Natural killer cell treated with Interleukin-12 subunit alpha and Interleukin-12 subunit beta and Interleukin-15 and Interleukin-18, amount 100 ng/mL, for 72 hours (primary cell): ENCODE data around the gene NFKB2. TPM values are rescaled to one million over a fixed set of nuclear protein-coding genes. Genes with fewer than 3 reads are reported as not detected.

ENCODE experiments used
- ATAC-seq, 2 donors: fragments of 150-1000 bp; cut with Tn5 transposase in 1 of 2; sonication (Bioruptor Pico), chemical (Tn5 transposase) in 1 of 2; 2 replicates each; pipeline ENCODE4 v1.10.0; 2021
- DNase-seq: peaks from one replicate; pipeline ENCODE4 v3.0.0; 2022; ENCODE audit warnings: low spot score
- H3K27ac Mint-ChIP-seq, 2 donors: 1 replicate in 1 of 2; 2 replicates in 1 of 2; pipeline ENCODE4 v1.8.0; 2022; ENCODE audit warnings: mixed read lengths in 2 of 2, mild to moderate bottlenecking in 1 of 2, moderate library complexity in 1 of 2
- H3K27me3 Mint-ChIP-seq, 2 donors: 1 replicate in 1 of 2; 2 replicates in 1 of 2; pipeline ENCODE4 v1.8.0; 2022; ENCODE audit warnings: mixed read lengths in 2 of 2
- H3K36me3 Mint-ChIP-seq: one replicate; pipeline ENCODE4 v1.8.0; 2022; ENCODE audit warnings: mixed read lengths
- H3K4me1 Mint-ChIP-seq, 2 donors: 1 replicate in 1 of 2; 2 replicates in 1 of 2; pipeline ENCODE4 v1.8.0; 2022; ENCODE audit warnings: low read depth in 2 of 2, mixed read lengths in 2 of 2, mild to moderate bottlenecking in 1 of 2
- H3K4me3 Mint-ChIP-seq: one replicate; pipeline ENCODE4 v1.8.0; 2022; ENCODE audit warnings: mixed read lengths
- H3K9me3 Mint-ChIP-seq: 2 replicates; pipeline ENCODE4 v1.8.0; 2022; ENCODE audit warnings: mixed read lengths
- total RNA-seq, 2 donors: library from RNA; stranded (reverse); gene quantifications; one replicate each; pipeline ENCODE4 v1.2.3, GENCODE V29; 2022

NFKB2 gene
- total RNA-seq, 2 donors from 2014 or later, result 370 to 522 TPM

GRCh38 chr10:102408131-102408727, 12.7 kb downstream of the NFKB2 start:
- H3K27me3 Mint-ChIP-seq, result peaks cover 25 to 31% of the 10 kb centered on the region in 2 donors
- ATAC-seq (peak in 1 of 2 donors; percentile 11), DNase-seq (no peak)
- no peaks in the 10 kb centered on the region for H3K9me3 Mint-ChIP-seq
- H3K4me1 Mint-ChIP-seq, result peaks cover 28 to 46% of the 10 kb centered on the region in 2 donors
- H3K27ac Mint-ChIP-seq, result peak overlapping the region in 1 of 2 donors; percentile 11
- peak overlapping the region; percentile 82 for H3K4me3 Mint-ChIP-seq
- peaks cover 5% of the 10 kb centered on the region for H3K36me3 Mint-ChIP-seq

DNA sequence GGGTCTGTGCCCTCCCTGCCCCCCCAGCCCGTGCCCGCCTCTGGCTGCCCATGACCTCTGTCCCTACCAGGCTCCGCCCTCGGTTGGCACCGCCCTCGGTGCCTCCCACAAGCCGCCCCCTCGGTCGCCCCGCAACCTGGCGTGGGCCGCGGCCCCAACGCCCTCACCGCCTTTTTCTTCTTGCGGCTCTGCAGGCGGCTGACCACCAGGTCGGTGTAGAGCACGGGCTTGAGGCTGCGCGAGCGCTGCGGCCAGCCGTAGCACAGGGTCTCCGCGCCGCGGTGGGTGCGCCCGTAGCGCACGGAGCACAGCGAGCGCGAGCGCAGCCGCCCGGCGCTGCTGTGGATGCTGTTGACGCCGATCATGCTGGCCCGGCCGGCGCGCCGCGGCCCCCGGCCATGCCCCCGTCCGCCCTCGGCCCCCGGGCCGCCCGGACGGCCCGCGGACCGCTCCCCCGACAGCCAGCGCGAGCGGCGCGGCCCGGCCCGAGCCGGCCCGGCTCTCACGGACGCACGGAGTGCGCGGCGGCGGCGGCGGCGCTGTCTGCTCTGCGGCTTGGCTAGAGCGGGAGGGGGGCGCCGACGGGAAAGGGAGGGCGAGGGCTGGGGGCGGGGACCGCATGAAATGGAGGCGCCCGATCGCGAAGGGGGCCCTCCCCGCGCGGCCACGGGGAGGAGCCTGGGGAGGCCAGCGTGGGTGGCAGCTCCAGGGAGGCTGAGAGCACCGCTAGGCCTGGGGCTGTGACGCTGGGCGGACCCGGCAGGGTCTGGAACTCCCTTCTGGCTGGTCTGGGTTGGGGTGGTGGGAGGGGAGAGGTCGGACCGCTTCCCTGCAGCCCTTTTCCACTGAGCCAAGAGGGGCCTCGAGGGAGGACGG, 13.5 kb downstream of the NFKB2 start:
- ATAC-seq, result peak; percentile 64 to 85
- H3K4me1 Mint-ChIP-seq, result peaks cover 28 to 42% of the 10 kb centered on the region in 2 donors
- H3K27me3 Mint-ChIP-seq, result peaks cover 25 to 31% of the 10 kb centered on the region in 2 donors
- H3K9me3 Mint-ChIP-seq, result no peaks in the 10 kb centered on the region
- H3K4me3 Mint-ChIP-seq, result peak overlapping the region; percentile 84
- H3K36me3 Mint-ChIP-seq, result peaks cover 5% of the 10 kb centered on the region
- DNase-seq, result peak; percentile 82
- peak overlapping the region in 1 of 2 donors; percentile 9 for H3K27ac Mint-ChIP-seq

GRCh38 chr10:102409604-102410428, 14.3 kb downstream of the NFKB2 start:
- H3K9me3 Mint-ChIP-seq, result no peaks in the 10 kb centered on the region
- ATAC-seq (no peak), DNase-seq (no peak)
- peaks cover 31 to 32% of the 10 kb centered on the region in 2 donors for H3K27me3 Mint-ChIP-seq
- H3K4me3 Mint-ChIP-seq, result peak overlapping the region; percentile 84
- H3K36me3 Mint-ChIP-seq, result peaks cover 5% of the 10 kb centered on the region
- peak overlapping the region in 1 of 2 donors; percentile 9 for H3K27ac Mint-ChIP-seq
- H3K4me1 Mint-ChIP-seq, result peaks cover 28 to 42% of the 10 kb centered on the region in 2 donors

GRCh38 chr10:102410429-102411073, 15.0 kb downstream of the NFKB2 start:
- peak overlapping the region in 1 of 2 donors; percentile 32 for H3K27ac Mint-ChIP-seq
- H3K4me1 Mint-ChIP-seq, result peaks cover 28 to 40% of the 10 kb centered on the region in 2 donors
- no peaks in the 10 kb centered on the region for H3K9me3 Mint-ChIP-seq
- DNase-seq (no peak), ATAC-seq (no peak)
- peak overlapping the region; percentile 84 for H3K4me3 Mint-ChIP-seq
- peaks cover 32 to 33% of the 10 kb centered on the region in 2 donors for H3K27me3 Mint-ChIP-seq
- H3K36me3 Mint-ChIP-seq, result peaks cover 5% of the 10 kb centered on the region

DNA sequence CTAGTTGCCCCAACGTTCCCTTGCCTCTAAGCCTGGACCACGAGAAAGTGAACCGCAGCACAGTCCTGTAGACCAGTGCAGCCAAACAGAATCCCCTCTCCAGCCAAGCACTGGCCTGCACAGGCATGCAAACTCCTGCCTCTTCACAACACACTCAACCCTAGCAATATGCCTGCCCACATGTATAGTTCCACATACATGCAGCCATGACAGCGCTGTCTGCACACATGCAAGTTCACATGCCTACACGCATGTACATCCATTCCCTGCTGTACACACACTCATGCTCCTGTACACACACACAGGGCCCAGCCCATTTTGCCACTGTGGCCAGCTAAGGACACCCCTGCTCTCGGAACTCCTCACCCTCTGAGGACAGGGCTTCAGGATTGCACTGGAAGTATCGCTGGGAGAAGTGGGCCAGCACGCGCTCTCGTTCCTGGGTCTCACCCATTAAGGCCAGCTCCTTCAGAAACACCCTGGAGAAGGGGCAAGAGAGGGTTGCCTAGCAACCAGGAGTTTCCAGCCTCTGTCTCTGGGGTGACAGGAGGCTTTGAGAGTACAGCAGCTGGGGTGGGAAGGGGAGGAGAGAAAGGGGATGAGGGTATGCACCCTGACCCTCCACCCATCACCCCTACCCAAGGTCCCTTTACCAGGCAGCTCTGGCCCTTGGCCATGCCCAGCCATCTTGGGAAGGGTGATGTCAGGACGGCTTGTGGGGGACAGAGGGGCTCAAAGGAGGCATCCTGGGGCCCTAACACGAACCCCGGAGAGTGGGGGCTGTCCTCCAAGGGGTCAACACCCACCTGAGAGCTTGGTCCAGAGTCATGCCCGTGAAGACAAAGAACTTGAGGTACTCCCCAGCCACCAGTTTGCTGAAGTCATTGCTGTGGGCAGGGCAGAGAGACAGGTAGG, 16.1 kb downstream of the NFKB2 start:
- H3K4me1 Mint-ChIP-seq, result peaks cover 22 to 32% of the 10 kb centered on the region in 2 donors
- peak overlapping the region; percentile 12 to 32 for H3K27ac Mint-ChIP-seq
- no peak for DNase-seq
- peaks cover 38 to 41% of the 10 kb centered on the region in 2 donors for H3K27me3 Mint-ChIP-seq
- peaks cover 5% of the 10 kb centered on the region for H3K36me3 Mint-ChIP-seq
- ATAC-seq, result no peak
- H3K4me3 Mint-ChIP-seq, result peak overlapping the region; percentile 48
- H3K9me3 Mint-ChIP-seq, result no peaks in the 10 kb centered on the region

DNA sequence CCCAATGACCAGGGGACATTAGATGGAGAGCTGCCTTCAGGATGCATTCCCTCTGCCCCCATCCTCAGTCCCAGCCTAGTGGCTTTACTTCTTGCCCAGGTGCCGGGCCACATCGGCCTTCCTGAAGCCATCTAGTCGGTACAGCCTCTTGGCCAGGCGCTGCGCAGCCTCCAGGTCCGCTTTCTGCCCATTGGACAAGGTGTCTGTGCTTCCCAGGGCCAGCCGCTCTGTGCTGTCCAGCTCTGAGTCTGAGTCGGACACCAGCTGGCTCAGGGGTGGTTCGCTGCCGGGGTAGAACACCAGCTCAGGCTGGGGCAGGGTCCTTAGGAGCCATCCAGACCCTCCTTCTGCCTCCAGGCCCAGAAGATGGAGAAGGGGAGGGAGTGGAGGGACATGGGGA, 16.8 kb downstream of the NFKB2 start:
- Mint-ChIP-seq H3K4me3 (no peak overlapping the region), H3K27me3 (peaks cover 42 to 44% of the 10 kb centered on the region in 2 donors), H3K9me3 (no peaks in the 10 kb centered on the region), H3K36me3 (peaks cover 5% of the 10 kb centered on the region), H3K4me1 (peaks cover 22 to 28% of the 10 kb centered on the region in 2 donors), H3K27ac (no peak overlapping the region)
- no peak for ATAC-seq
- DNase-seq, result no peak

GRCh38 chr10:102413053-102413705, 17.7 kb downstream of the NFKB2 start:
- Mint-ChIP-seq H3K9me3 (no peaks in the 10 kb centered on the region), H3K36me3 (peaks cover 5% of the 10 kb centered on the region), H3K4me1 (peaks cover 20 to 23% of the 10 kb centered on the region in 2 donors), H3K27me3 (peaks cover 46 to 51% of the 10 kb centered on the region in 2 donors), H3K4me3 (no peak overlapping the region), H3K27ac (no peak overlapping the region)
- ATAC-seq (peak in 1 of 2 donors; percentile 29), DNase-seq (no peak)

DNA sequence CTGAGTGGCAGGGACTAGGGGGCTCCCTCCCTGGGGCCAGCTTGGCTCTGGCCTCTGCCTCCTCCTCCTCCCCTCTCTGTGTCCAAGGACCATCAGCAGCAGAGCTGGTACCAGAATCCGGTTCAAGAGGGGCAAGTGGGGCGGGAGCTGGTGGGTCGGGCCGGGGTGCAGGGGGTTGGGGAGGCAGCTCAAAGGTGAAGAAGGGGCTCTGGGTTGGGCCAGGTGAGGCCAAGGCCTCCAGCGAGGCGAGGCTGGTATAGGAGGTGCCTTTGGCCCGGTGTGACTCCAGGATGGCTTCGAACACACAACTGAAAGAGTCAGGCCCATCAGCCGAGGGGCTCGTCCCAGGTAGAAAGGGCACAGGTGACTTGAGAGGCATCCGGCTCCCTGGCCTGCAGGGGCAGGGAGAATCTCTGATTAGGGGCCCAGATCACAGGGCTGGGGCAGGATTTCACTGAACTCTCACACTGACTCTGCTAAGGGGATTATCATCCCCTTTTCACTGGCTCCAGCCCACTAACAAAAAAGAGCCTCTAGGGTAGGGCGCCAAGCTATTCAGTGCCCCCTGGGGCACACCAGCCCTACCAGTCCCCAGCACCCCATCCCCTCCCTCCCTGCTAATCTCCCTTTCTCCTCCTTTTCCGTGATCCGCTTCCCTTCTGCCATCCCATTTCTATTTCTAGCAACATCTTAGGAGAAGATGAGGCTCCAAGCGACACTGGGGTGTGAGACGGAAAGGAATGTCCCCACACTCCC, 18.5 kb downstream of the NFKB2 start:
- Mint-ChIP-seq H3K4me1 (peaks cover 17 to 21% of the 10 kb centered on the region in 2 donors), H3K4me3 (no peak overlapping the region), H3K36me3 (peaks cover 5% of the 10 kb centered on the region), H3K27ac (no peak overlapping the region), H3K27me3 (peaks cover 43 to 49% of the 10 kb centered on the region in 2 donors), H3K9me3 (no peaks in the 10 kb centered on the region)
- no peak for DNase-seq
- ATAC-seq, result no peak

DNA sequence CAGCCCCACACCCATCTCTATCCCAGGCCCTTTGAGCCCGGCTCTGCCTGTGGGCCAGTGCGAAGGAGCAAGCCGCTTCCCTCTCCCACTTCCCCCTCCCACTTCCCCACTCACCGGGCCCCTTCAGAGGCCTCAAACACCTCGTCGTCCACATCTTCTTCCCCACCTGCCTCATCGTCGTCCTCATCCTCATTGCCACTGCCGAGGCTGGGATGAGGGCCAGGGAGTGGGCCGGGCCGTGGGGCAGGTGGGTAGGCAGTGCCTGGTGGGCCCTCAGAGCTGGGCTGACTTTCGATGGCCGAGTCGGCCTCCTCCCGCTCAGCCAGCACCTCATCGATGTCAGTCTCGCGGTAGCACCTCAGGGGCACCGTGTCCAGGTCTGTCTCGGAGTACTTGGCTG, 19.2 kb downstream of the NFKB2 start:
- Mint-ChIP-seq H3K9me3 (no peaks in the 10 kb centered on the region), H3K4me3 (no peak overlapping the region), H3K27ac (no peak overlapping the region), H3K4me1 (peaks cover 12 to 25% of the 10 kb centered on the region in 2 donors), H3K36me3 (peaks cover 1% of the 10 kb centered on the region), H3K27me3 (peaks cover 40 to 43% of the 10 kb centered on the region in 2 donors)
- DNase-seq, result no peak
- ATAC-seq, result no peak

- no peak for ATAC-seq
- no peaks in the 10 kb centered on the region for H3K9me3 Mint-ChIP-seq
- peaks cover 32 to 33% of the 10 kb centered on the region in 2 donors for H3K27me3 Mint-ChIP-seq
- H3K4me1 Mint-ChIP-seq, result peaks cover 10 to 26% of the 10 kb centered on the region in 2 donors
- no peak for DNase-seq
- no peaks in the 10 kb centered on the region for H3K36me3 Mint-ChIP-seq
- H3K27ac Mint-ChIP-seq, result no peak overlapping the region
- no peak overlapping the region for H3K4me3 Mint-ChIP-seq
Observed at GRCh38 chr10:102416283-102416682, 20.8 kb downstream of the NFKB2 start.

DNA sequence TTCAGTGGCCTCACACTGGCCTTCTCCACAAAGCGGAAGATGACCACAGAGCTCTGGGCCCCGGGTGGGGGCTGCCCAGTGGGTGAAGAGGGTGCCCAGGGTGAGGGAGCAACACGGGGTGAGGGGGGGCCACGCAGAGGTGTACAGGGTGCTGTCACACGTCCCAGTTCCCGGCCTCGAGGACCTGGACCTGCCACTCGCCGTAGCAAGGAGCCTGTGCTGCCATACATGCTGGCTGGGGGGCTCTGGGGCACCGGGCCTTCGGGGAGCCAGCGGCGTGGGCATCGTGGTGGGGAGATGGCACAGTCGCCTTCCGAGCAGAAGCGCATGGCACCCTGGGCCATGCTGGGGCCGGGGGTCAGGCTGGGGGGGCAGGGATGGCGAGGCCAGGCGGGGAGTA, 21.2 kb downstream of the NFKB2 start:
- ATAC-seq, result no peak
- no peak overlapping the region for H3K27ac Mint-ChIP-seq
- no peak for DNase-seq
- H3K9me3 Mint-ChIP-seq, result no peaks in the 10 kb centered on the region
- H3K27me3 Mint-ChIP-seq, result peaks cover 28 to 29% of the 10 kb centered on the region in 2 donors
- H3K36me3 Mint-ChIP-seq, result no peaks in the 10 kb centered on the region
- H3K4me1 Mint-ChIP-seq, result peaks cover 7 to 24% of the 10 kb centered on the region in 2 donors
- no peak overlapping the region for H3K4me3 Mint-ChIP-seq
